Panc1 (cell line): ENCODE measurements around the gene C3orf49.

ENCODE experiments used
- CTCF ChIP-seq: fragments of 450-650 bp; IDR thresholded peaks from 2 replicates; pipeline ENCODE4 v1.5.1; 2017; ENCODE audit warnings: mild to moderate bottlenecking
- POLR2AphosphoS5 ChIP-seq: IDR thresholded peaks from 2 replicates; pipeline ENCODE4 v1.6.1; 2012; ENCODE audit warnings: mild to moderate bottlenecking, low read depth, low read length, moderate library complexity
- SIN3A ChIP-seq: IDR thresholded peaks from 2 replicates; pipeline ENCODE4 v1.6.1; 2012; ENCODE audit warnings: low read depth, mild to moderate bottlenecking, low read length, moderate library complexity, borderline replicate concordance; ENCODE audit not compliant: insufficient read depth

DNA sequence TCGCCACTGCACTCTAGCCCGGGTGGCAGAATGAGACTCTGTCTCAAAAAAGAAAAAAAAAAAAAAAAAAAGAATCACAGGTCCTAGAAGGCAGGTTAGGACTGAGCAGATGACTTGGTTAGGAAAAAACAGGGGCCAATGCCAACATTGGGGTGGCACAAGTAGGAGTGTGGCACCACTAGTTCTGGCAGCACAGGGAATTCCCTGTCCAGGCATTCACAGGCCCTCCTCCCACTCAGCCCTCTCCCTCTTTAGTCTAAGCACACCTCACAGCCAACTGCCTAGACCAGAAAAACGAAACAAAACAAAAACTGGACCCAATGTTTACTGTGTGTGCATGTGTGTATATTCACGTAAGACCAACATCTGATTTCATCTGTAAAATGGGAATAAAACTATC is 34.0 kb downstream of the C3orf49 start:
- TF ChIP-seq CTCF (no peak), POLR2AphosphoS5 (no peak), SIN3A (no peak)
